Stimulated activated CD8-positive, alpha-beta memory T cell treated with anti-CD3 and anti-CD28 coated beads, Interleukin-15, amount 100 ng/mL, for 1 hour (primary cell): ENCODE results near the gene TGFB1.
"Not testable (repeated sequence)": the region's sequence is repeated elsewhere in the genome, so short reads cannot be mapped to it uniquely, and the experiment has no call there.

Source experiments
- DNase-seq: peaks from one replicate; pipeline ENCODE4 v3.0.0-alpha.2; 2020; ENCODE audit warnings: low read depth

Gene TGFB1

GRCh38 chr19:41300555-41300954 is 53.2 kb downstream of the TGFB1 start:
- no peak for DNase-seq

GRCh38 chr19:41299755-41300089 is 54.0 kb downstream of the TGFB1 start:
- no peak for DNase-seq

GRCh38 chr19:41299046-41299754 is 54.5 kb downstream of the TGFB1 start:
- no peak for DNase-seq

- no peak for DNase-seq
Measured at GRCh38 chr19:41298348-41298964, 55.3 kb downstream of the TGFB1 start.

GRCh38 chr19:41297628-41298347 is 55.9 kb downstream of the TGFB1 start:
- no peak for DNase-seq

GRCh38 chr19:41296433-41296871 is 57.3 kb downstream of the TGFB1 start:
- no peak for DNase-seq

GRCh38 chr19:41295499-41295898 is 58.2 kb downstream of the TGFB1 start:
- DNase-seq, result no peak

GRCh38 chr19:41294393-41294792 is 59.3 kb downstream of the TGFB1 start:
- no peak for DNase-seq

- not testable (repeated sequence) for DNase-seq
Measured at GRCh38 chr19:41289814-41290213, 63.9 kb downstream of the TGFB1 start.

GRCh38 chr19:41288673-41289530 is 64.8 kb downstream of the TGFB1 start:
- DNase-seq, result no peak
